B cell (primary cell): ENCODE measurements around the gene TPSAB1. TPM values are rescaled to one million over a fixed set of nuclear protein-coding genes. Genes with fewer than 3 reads are reported as not detected.

Experiments used
- ATAC-seq: fragments of 200-7000 bp; cut with Tn5 transposase; one replicate; pipeline ENCODE4 v1.10.0; 2021; ENCODE audit warnings: low read depth, mild to moderate bottlenecking, moderate number of reproducible peaks, moderate library complexity
- CTCF ChIA-PET: fragments of 350-600 bp; sonication (Branson Sonifier 250); formaldehyde crosslinking; loops from one replicate; lab custom pipeline; 2021; ENCODE audit warnings: antibody characterized with exemption, inconsistent platforms; lab: Charles Lee
- POLR2A ChIA-PET: fragments of 350-600 bp; sonication (Branson Sonifier 250); formaldehyde crosslinking; loops from one replicate; lab custom pipeline; 2021; ENCODE audit warnings: antibody characterized with exemption; lab: Charles Lee
- DNase-seq: peaks from one replicate; pipeline ENCODE4 v3.0.0; 2013
- H2AFZ ChIP-seq: 2 replicates; pipeline ENCODE4 v1.6.1; 2012; ENCODE audit warnings: mild to moderate bottlenecking, low read depth, low read length; ENCODE audit not compliant: insufficient read depth, poor library complexity, severe bottlenecking
- H3K27ac ChIP-seq, 2 donors: 1 replicate in 1 of 2; 2 replicates in 1 of 2; pipeline ENCODE4 v1.5.1; 2012 to 2013; ENCODE audit warnings: low read length in 2 of 2, mild to moderate bottlenecking in 2 of 2, moderate library complexity in 1 of 2
- H3K27me3 ChIP-seq, 4 experiments: fragments of 200-600 bp in 1 of 4; sonication (generic) in 1 of 4; replicated peaks in 1 of 4; 1 replicate in 2 of 4; 2 replicates in 2 of 4; pipeline versions ENCODE4 v1.6.1 to v1.7.0; 2013 to 2016; ENCODE audit warnings: low read length in 3 of 4, mild to moderate bottlenecking in 2 of 4, mixed read lengths in 1 of 4, moderate library complexity in 1 of 4; ENCODE audit not compliant: insufficient read depth in 4 of 4, control insufficient read depth in 3 of 4; ENCODE audit errors: control extremely low read depth in 1 of 4
- H3K36me3 ChIP-seq, 2 experiments: replicated peaks in 1 of 2; 1 replicate in 1 of 2; 2 replicates in 1 of 2; pipeline versions ENCODE4 v1.6.1 to v1.7.1; 2013; ENCODE audit warnings: low read length in 1 of 2; ENCODE audit not compliant: insufficient read depth in 2 of 2, control insufficient read depth in 1 of 2; ENCODE audit errors: control extremely low read depth in 1 of 2, extremely low read depth in 1 of 2
- H3K4me1 ChIP-seq, 2 donors: fragments of 200-600 bp in 1 of 2; sonication (generic) in 1 of 2; 1 replicate in 1 of 2; 2 replicates in 1 of 2; pipeline versions ENCODE4 v1.5.1 to v1.6.1; 2013 to 2017; ENCODE audit warnings: low read length in 2 of 2; ENCODE audit not compliant: control insufficient read depth in 2 of 2, insufficient read depth in 2 of 2
- H3K4me2 ChIP-seq: replicated peaks from 2 replicates; pipeline ENCODE3; 2012; ENCODE audit warnings: mild to moderate bottlenecking, low read depth, low read length; ENCODE audit not compliant: poor library complexity, severe bottlenecking
- H3K4me3 ChIP-seq, 5 experiments: fragments of 200-600 bp in 1 of 5; sonication (generic) in 1 of 5; 1 replicate in 3 of 5; 2 replicates in 2 of 5; pipeline versions ENCODE4 v1.5.1 to v1.7.0; 2011 to 2016; ENCODE audit warnings: low read length in 4 of 5, mild to moderate bottlenecking in 4 of 5, low read depth in 2 of 5, control low read depth in 1 of 5, moderate library complexity in 1 of 5; ENCODE audit not compliant: insufficient read depth in 1 of 5; ENCODE audit errors: control extremely low read depth in 1 of 5, extremely low read depth in 1 of 5
- H3K79me2 ChIP-seq: fragments of 200-600 bp; sonication (generic); one replicate; pipeline ENCODE4 v1.6.0; 2016; ENCODE audit warnings: low read length; ENCODE audit not compliant: control insufficient read depth, insufficient read depth
- H3K9ac ChIP-seq: fragments of 200-600 bp; sonication (generic); 2 replicates; pipeline ENCODE4 v1.6.1; 2017; ENCODE audit warnings: mild to moderate bottlenecking, low read length, moderate library complexity
- H3K9me3 ChIP-seq, 3 donors: one replicate each; pipeline versions ENCODE4 v1.6.1 to v1.7.1; 2013; ENCODE audit warnings: low read length in 2 of 3; ENCODE audit not compliant: control insufficient read depth in 2 of 3, insufficient read depth in 1 of 3; ENCODE audit errors: control extremely low read depth in 1 of 3
- H4K20me1 ChIP-seq: 2 replicates; pipeline ENCODE4 v1.6.0; 2012; ENCODE audit warnings: mild to moderate bottlenecking, low read length; ENCODE audit not compliant: insufficient read depth, control insufficient read depth, poor library complexity, severe bottlenecking
- H3K27ac Mint-ChIP-seq: one replicate; pipeline ENCODE4 v1.8.0; 2021; ENCODE audit warnings: mixed read lengths
- H3K27me3 Mint-ChIP-seq: one replicate; pipeline ENCODE4 v1.8.0; 2021; ENCODE audit warnings: mixed read lengths
- H3K4me1 Mint-ChIP-seq: one replicate; pipeline ENCODE4 v1.8.0; 2021; ENCODE audit warnings: mixed read lengths
- H3K4me3 Mint-ChIP-seq: one replicate; pipeline ENCODE4 v1.8.0; 2021; ENCODE audit warnings: mixed read lengths
- H3K9me3 Mint-ChIP-seq: one replicate; pipeline ENCODE4 v1.8.0; 2022; ENCODE audit warnings: mixed read lengths; ENCODE audit not compliant: insufficient read depth
- CTCF ChIP-seq: fragments of 200-600 bp; IDR thresholded peaks from one replicate; pipeline ENCODE4 v1.8.0; 2022; ENCODE audit warnings: antibody characterized with exemption, mild to moderate bottlenecking
- EZH2 ChIP-seq: IDR thresholded peaks from 2 replicates; pipeline ENCODE4 v1.6.1; 2012; ENCODE audit warnings: borderline replicate concordance, low read depth, mild to moderate bottlenecking, moderate library complexity, low read length; ENCODE audit not compliant: insufficient read depth, poor library complexity, severe bottlenecking
- WGBS: methylation state at CpG from one replicate; pipeline ENCODE4 v1.1.5; 2013; ENCODE audit warnings: missing lambda C conversion rate; ENCODE audit not compliant: insufficient coverage; 5-methylcytosine and 5-hydroxymethylcytosine counted together
- intact Hi-C: fragments of 100-400 bp; cut with micrococcal nuclease; formaldehyde crosslinking; loops from one replicate; pipeline ENCODE4 v1.10.0; 2022
- polyA plus RNA-seq: library from polyadenylated mRNA; depleted of rRNA; stranded (reverse); fragments of >200 nt; gene quantifications from 2 replicates; pipeline ENCODE4 v1.2.3, GENCODE V29; 2012
- total RNA-seq, 2 donors: library from RNA; stranded (reverse); fragments of 120-200 nt in 1 of 2; gene quantifications; 1 replicate in 1 of 2; 2 replicates in 1 of 2; pipeline versions ENCODE4 v1.2.3 to v1.2.4, GENCODE V29; 2013 to 2022

The TPSAB1 gene
- total and polyA plus RNA-seq, 2 donors (not counting 1 experiment from before 2014, with no cell fraction given), result not detected

- Histone ChIP-seq H2AFZ (no peak overlapping the region), H3K4me3 (no peak overlapping the region), H3K9me3 (peaks cover 0 to 4% (median 0%) of the 10 kb centered on the region in 3 donors), H3K27me3 (peaks cover 0 to 37% (median 9%) of the 10 kb centered on the region in 4 experiments), H4K20me1 (no peaks in the 10 kb centered on the region), H3K4me1 (no peaks in the 10 kb centered on the region), H3K79me2 (no peaks in the 10 kb centered on the region), H3K4me2 (no peak overlapping the region), H3K36me3 (no peaks in the 10 kb centered on the region), H3K27ac (no peak overlapping the region), H3K9ac (no peak overlapping the region)
- peaks cover 5% of the 10 kb centered on the region for H3K9me3 Mint-ChIP-seq
- intact Hi-C loops, result no loop called here
- TF ChIP-seq CTCF, result no peak
- no peak for TF ChIP-seq EZH2
- WGBS, result 91% methylated on average over 15 of the region's 16 CpGs
- POLR2A ChIA-PET, result no interaction called here
- H3K4me3 Mint-ChIP-seq, result no peak overlapping the region
- H3K27ac Mint-ChIP-seq, result no peak overlapping the region
- no peaks in the 10 kb centered on the region for H3K4me1 Mint-ChIP-seq
- CTCF ChIA-PET, result no interaction called here
- ATAC-seq (no peak), DNase-seq (no peak)
- H3K27me3 Mint-ChIP-seq, result peaks cover 15% of the 10 kb centered on the region
Measured at GRCh38 chr16:1264345-1265089, 24.0 kb downstream of the TPSAB1 start.

- H3K4me1 ChIP-seq, result no peaks in the 10 kb centered on the region
- intact Hi-C loops, result no loop called here
- CTCF ChIA-PET, result no interaction called here
- peaks cover 0 to 4% (median 0%) of the 10 kb centered on the region in 3 donors for H3K9me3 ChIP-seq
- H3K4me2 ChIP-seq, result no peak overlapping the region
- H3K4me3 Mint-ChIP-seq, result no peak overlapping the region
- H4K20me1 ChIP-seq, result no peaks in the 10 kb centered on the region
- peaks cover 0 to 31% (median 7%) of the 10 kb centered on the region in 4 experiments for H3K27me3 ChIP-seq
- H3K79me2 ChIP-seq, result no peaks in the 10 kb centered on the region
- POLR2A ChIA-PET, result no interaction called here
- no peak overlapping the region for H3K4me3 ChIP-seq
- H3K4me1 Mint-ChIP-seq, result no peaks in the 10 kb centered on the region
- TF ChIP-seq EZH2 (no peak), CTCF (no peak)
- H3K27ac ChIP-seq, result no peak overlapping the region
- no peaks in the 10 kb centered on the region for H3K36me3 ChIP-seq
- 84% methylated on average over 11 of the region's 13 CpGs for WGBS
- peaks cover 19% of the 10 kb centered on the region for H3K27me3 Mint-ChIP-seq
- no peak overlapping the region for H3K9ac ChIP-seq
- H3K27ac Mint-ChIP-seq, result no peak overlapping the region
- no peak overlapping the region for H2AFZ ChIP-seq
- ATAC-seq (no peak), DNase-seq (no peak)
- peaks cover 5% of the 10 kb centered on the region for H3K9me3 Mint-ChIP-seq
Measured at GRCh38 chr16:1265090-1265630, 24.7 kb downstream of the TPSAB1 start.
